Measurements from ENCODE around the gene KCNMB2. TPM values are rescaled to one million over a fixed set of nuclear protein-coding genes. Genes with fewer than 3 reads are reported as not detected.

Gene KCNMB2
- total RNA-seq, 1 experiment from 2014 or later: not detected

DNA sequence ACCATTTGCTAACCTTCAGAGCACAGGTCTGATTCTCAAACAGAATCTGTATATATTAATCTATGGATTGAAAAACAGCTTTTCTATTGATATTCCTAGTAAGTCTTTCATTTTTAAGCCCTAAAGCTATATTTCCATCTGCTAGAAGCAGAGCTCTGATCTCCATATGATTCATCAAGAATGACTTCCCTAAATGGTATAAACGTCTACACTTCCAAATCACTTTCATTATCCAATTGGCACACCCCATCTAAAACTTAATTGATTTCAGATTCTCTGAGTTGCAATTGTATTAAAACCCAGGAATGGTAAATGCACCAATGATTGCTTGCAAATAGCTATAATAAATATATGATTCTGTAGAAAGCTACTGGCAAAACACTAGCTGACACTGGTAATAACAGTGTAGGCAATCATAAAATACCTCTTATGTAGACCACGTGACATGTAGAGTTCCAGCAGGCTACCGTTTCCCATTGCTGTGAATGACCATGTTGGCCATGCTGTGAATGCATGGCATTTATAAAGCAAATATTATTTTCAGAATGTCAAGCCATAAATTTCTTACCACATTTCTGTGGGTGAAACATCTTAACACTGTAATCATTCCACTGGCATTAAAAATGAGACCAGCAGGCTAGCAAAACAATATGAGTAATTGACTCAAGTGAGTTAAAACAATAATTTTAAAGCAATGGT lies 309.3 kb downstream of the KCNMB2 start:
- Histone ChIP-seq H3K79me2 (ENCODE audit: low read length) (no peaks in the 10 kb centered on the region), H3K27ac (ENCODE audit: low read length) (no peak overlapping the region), H3K9me2 (replicated peaks; ENCODE audit: low read length) (no peaks in the 10 kb centered on the region), H3K4me3 (ENCODE audit: low read length) (no peak overlapping the region), H3K4me2 (ENCODE audit: low read length) (no peak overlapping the region), H2AFZ (ENCODE audit: low read length) (no peak overlapping the region), H3K4me1 (ENCODE audit: insufficient read depth, low read length) (no peaks in the 10 kb centered on the region), H3K9ac (ENCODE audit: low read length) (no peak overlapping the region), H3K36me3 (ENCODE audit: low read depth, low read length) (no peaks in the 10 kb centered on the region), H3F3A (ENCODE audit: low read length, unreplicated experiment) (no peaks in the 10 kb centered on the region), H3K9me3 (ENCODE audit: low read length) (no peaks in the 10 kb centered on the region), H3K27me3 (ENCODE audit: low read length) (peaks cover 7% of the 10 kb centered on the region; the same call in 1 of the 2 replicates), H4K20me1 (ENCODE audit: low read length) (no peaks in the 10 kb centered on the region)
- intact Hi-C loops (cut with micrococcal nuclease): no loop called here
- ChIA-PET CTCF (no interaction called here), POLR2A (ENCODE audit: unreplicated experiment) (no interaction called here)
- DNase-seq: no peak
- BruUV-seq (replicated peaks): no TSS peak
- TF ChIP-seq, protein P1, sequence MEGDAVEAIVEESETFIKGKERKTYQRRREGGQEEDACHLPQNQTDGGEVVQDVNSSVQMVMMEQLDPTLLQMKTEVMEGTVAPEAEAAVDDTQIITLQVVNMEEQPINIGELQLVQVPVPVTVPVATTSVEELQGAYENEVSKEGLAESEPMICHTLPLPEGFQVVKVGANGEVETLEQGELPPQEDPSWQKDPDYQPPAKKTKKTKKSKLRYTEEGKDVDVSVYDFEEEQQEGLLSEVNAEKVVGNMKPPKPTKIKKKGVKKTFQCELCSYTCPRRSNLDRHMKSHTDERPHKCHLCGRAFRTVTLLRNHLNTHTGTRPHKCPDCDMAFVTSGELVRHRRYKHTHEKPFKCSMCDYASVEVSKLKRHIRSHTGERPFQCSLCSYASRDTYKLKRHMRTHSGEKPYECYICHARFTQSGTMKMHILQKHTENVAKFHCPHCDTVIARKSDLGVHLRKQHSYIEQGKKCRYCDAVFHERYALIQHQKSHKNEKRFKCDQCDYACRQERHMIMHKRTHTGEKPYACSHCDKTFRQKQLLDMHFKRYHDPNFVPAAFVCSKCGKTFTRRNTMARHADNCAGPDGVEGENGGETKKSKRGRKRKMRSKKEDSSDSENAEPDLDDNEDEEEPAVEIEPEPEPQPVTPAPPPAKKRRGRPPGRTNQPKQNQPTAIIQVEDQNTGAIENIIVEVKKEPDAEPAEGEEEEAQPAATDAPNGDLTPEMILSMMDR (conservative IDR thresholded peaks at IDR 0.05; ENCODE audit: low read depth, low read length): no peak
- TF ChIP-seq EZH2phosphoT487 (IDR thresholded peaks at IDR 0.05; ENCODE audit: borderline replicate concordance, low read length): no peak
- no peak for TF ChIP-seq EZH2 (IDR thresholded peaks at IDR 0.05; ENCODE audit: low read length, unreplicated experiment)
- no peak for ATAC-seq

GRCh38 chr3:178847190-178847589 lies 311.0 kb downstream of the KCNMB2 start:
- H3K27ac ChIP-seq (ENCODE audit: low read length): no peak overlapping the region
- H3K9ac ChIP-seq (ENCODE audit: low read length): no peak overlapping the region
- H3K4me2 ChIP-seq (ENCODE audit: low read length): no peak overlapping the region
- DNase-seq: no peak
- CTCF ChIA-PET: no interaction called here
- intact Hi-C loops (cut with micrococcal nuclease): no loop called here
- no peaks in the 10 kb centered on the region for H3K9me3 ChIP-seq (ENCODE audit: low read length)
- no TSS peak for BruUV-seq (replicated peaks)
- no peaks in the 10 kb centered on the region for H3K79me2 ChIP-seq (ENCODE audit: low read length)
- no peak overlapping the region for H3K4me3 ChIP-seq (ENCODE audit: low read length)
- no peaks in the 10 kb centered on the region for H3K36me3 ChIP-seq (ENCODE audit: low read depth, low read length)
- no peak overlapping the region for H2AFZ ChIP-seq (ENCODE audit: low read length)
- H3F3A ChIP-seq (ENCODE audit: low read length, unreplicated experiment): no peaks in the 10 kb centered on the region
- H3K27me3 ChIP-seq (ENCODE audit: low read length): peaks cover 12% of the 10 kb centered on the region; the same call in 1 of the 2 replicates
- no peaks in the 10 kb centered on the region for H4K20me1 ChIP-seq (ENCODE audit: low read length)
- H3K9me2 ChIP-seq (replicated peaks; ENCODE audit: low read length): no peaks in the 10 kb centered on the region
- TF ChIP-seq EZH2 (IDR thresholded peaks at IDR 0.05; ENCODE audit: low read length, unreplicated experiment) (no peak), EZH2phosphoT487 (IDR thresholded peaks at IDR 0.05; ENCODE audit: borderline replicate concordance, low read length) (no peak)
- TF ChIP-seq, protein P1 (conservative IDR thresholded peaks at IDR 0.05; ENCODE audit: low read depth, low read length): no peak
- POLR2A ChIA-PET (ENCODE audit: unreplicated experiment): no interaction called here
- no peak for ATAC-seq
- no peaks in the 10 kb centered on the region for H3K4me1 ChIP-seq (ENCODE audit: insufficient read depth, low read length)

DNA sequence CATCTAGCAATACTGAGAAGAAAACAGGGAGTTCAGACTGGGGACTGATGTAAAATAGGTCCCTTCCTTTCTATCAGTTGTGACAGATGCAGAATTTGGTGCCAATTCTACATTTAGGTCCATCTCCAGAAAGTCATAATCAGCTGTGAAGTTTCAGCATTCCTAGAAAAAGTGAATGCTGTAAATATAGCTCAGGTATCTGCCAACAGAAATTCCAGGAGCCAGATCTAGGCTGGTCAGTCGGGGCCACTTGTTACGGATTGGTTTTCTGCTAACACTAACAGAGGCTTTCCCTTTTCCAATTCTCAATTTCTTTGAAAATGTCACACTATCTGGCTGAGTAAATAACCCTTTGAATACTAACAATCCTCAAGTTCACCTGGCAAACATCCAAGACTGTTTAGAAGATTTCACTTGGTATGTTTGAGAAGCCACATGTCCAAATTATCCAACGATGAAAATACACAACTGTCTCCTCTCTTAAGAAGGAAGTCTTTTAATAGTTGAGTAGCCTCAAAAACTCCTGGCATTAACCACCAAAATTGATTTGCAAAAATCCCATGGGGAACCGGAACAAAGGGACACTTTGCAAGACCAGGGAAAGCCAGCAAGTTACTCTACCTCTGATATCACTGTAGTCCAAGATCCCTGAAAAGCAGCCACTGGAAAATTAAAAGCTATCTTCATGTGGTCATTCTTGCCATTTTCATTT lies 313.1 kb downstream of the KCNMB2 start:
- intact Hi-C loops (cut with micrococcal nuclease): no loop called here
- no peak overlapping the region for H3K27ac ChIP-seq (ENCODE audit: low read length)
- no peaks in the 10 kb centered on the region for H3K9me3 ChIP-seq (ENCODE audit: low read length)
- H3K4me1 ChIP-seq (ENCODE audit: insufficient read depth, low read length): no peaks in the 10 kb centered on the region
- H3K27me3 ChIP-seq (ENCODE audit: low read length): peaks cover 19% of the 10 kb centered on the region
- no peak overlapping the region for H2AFZ ChIP-seq (ENCODE audit: low read length)
- BruUV-seq (replicated peaks): no TSS peak
- TF ChIP-seq EZH2 (IDR thresholded peaks at IDR 0.05; ENCODE audit: low read length, unreplicated experiment): no peak
- TF ChIP-seq, protein P1 (conservative IDR thresholded peaks at IDR 0.05; ENCODE audit: low read depth, low read length): no peak
- TF ChIP-seq EZH2phosphoT487 (IDR thresholded peaks at IDR 0.05; ENCODE audit: borderline replicate concordance, low read length): no peak
- H3K4me3 ChIP-seq (ENCODE audit: low read length): no peak overlapping the region
- no peaks in the 10 kb centered on the region for H3F3A ChIP-seq (ENCODE audit: low read length, unreplicated experiment)
- no peak for DNase-seq
- H3K36me3 ChIP-seq (ENCODE audit: low read depth, low read length): no peaks in the 10 kb centered on the region
- POLR2A ChIA-PET (ENCODE audit: unreplicated experiment): no interaction called here
- H3K9me2 ChIP-seq (replicated peaks; ENCODE audit: low read length): no peaks in the 10 kb centered on the region
- no peaks in the 10 kb centered on the region for H3K79me2 ChIP-seq (ENCODE audit: low read length)
- CTCF ChIA-PET: no interaction called here
- H3K4me2 ChIP-seq (ENCODE audit: low read length): no peak overlapping the region
- H4K20me1 ChIP-seq (ENCODE audit: low read length): no peaks in the 10 kb centered on the region
- no peak for ATAC-seq
- no peak overlapping the region for H3K9ac ChIP-seq (ENCODE audit: low read length)
